ENCODE data around the gene NACC1. TPM values are rescaled to one million over a fixed set of nuclear protein-coding genes. Genes with fewer than 3 reads are reported as not detected.

NACC1 gene
- total and polyA plus RNA-seq, 5 donors = 27.6 to 44.2 (median 40.2) TPM

DNA sequence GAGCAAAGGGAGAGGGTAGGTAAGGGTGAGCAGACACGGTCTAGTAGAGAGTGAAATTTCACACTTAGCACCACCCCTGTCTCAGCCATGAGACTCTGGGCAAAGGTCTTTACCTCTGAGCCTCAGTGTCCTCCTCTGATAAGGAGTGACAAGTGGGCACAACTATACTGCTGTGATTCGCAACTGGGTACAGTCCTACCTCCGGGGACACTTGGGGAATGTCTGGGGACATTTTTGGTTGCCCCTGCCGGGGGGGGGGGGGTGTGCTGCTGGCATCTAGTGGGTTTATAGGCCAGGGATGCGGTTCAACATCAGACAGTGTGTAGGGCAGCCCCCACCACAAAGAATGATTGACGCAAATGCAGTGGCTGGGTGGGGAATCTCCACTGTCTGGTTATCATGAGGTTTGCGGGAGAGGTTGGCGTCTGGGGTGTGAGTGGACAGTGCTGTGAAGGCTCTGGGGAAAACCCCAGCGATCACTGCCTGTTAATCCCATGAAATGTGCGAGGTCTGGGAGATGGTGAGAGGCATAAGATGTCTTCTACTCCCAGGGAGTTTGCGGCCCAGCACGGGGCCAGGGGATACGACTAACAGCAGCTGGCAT is 4.3 kb downstream of the NACC1 start:
- Histone ChIP-seq H3K9me3 (ENCODE audit: control insufficient read depth, low read length) (no peaks in the 10 kb centered on the region), H3K4me3 (ENCODE audit: low read length) (no peak overlapping the region), H3K4me1 (ENCODE audit: control insufficient read depth, insufficient read depth, low read length) (peaks cover 9% of the 10 kb centered on the region), H3K27ac (ENCODE audit: low read length) (no peak overlapping the region), H3K27me3 (ENCODE audit: control insufficient read depth, insufficient read depth) (no peaks in the 10 kb centered on the region)
- DNase-seq (no peak), ATAC-seq (no peak)
- 78% methylated on average over 13 of the region's 13 CpGs for WGBS
- intact Hi-C loops (cut with DNase I) = no loop called here

DNA sequence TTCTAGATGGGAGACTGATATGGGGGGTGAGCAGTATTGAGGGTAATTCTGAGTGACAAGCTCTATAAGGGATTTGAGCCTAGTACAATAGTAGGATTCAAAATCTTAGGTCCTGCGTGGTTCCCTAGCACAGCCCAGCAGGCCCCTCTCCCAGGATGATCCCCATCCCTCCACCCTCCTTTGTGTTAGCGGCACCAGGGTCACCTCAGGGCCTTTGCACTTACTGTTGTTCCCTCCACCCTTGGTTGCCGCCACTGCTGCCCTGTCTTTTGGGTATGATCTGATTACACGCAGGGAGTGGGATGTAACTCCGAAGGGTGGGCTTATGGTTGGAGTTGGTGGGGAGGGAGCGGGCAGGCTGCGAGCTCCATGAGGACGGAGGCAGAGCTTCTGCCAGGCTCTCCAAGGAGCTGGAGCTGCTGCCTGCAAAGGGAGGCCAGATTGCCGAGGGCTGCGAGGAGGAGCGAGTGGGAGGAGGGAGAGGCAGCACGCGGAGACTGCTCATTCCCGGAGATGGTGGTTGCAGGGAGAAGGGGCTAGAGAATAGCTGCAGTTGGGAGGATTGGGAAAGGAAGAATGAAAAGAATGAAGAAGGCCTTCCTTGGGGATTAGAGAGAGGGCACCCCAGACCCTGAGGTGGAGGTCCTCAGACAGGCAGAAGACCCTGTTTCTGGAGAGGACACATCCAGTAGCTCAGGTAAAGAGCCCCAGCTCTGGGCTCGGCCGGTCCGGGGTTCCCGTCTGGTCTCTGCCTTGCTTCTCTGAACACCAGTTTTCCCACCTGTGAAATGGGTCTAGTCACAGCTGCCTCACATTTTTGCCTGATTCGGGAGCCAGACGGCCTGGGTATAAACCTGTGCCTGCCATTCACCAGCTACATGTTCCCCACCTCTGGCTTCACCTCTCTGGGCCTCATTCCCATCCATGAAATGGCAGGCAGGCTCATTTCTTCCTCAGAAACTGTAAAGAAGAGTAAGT is 5.2 kb downstream of the NACC1 start:
- peaks cover 9% of the 10 kb centered on the region for H3K4me1 ChIP-seq (ENCODE audit: control insufficient read depth, insufficient read depth, low read length)
- no peak overlapping the region for H3K27ac ChIP-seq (ENCODE audit: low read length)
- H3K27me3 ChIP-seq (ENCODE audit: control insufficient read depth, insufficient read depth) = no peaks in the 10 kb centered on the region
- 90% methylated on average over 20 of the region's 20 CpGs for WGBS
- intact Hi-C loops (cut with DNase I) = no loop called here
- no peaks in the 10 kb centered on the region for H3K9me3 ChIP-seq (ENCODE audit: control insufficient read depth, low read length)
- no peak overlapping the region for H3K4me3 ChIP-seq (ENCODE audit: low read length)
- DNase-seq = no peak
- ATAC-seq = no peak

DNA sequence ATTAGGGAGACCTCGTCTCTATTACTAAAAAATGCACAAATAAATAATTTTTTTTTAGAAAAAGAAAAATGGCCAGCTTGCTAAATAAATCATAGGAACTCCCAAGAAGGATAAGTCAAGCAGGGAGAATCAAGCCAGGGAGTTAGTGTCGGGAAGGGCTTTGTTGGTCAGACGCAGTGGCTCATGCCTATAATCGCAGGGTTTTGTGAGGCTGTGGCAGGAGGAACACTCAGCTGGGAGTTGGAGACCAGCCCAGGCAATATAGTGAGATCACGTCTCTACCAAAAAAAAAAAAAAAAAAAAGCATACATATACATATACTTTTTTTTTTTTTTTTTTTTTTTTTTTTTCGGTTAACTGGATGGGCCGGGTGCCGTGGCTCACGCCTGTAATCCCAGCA is 9.0 kb downstream of the NACC1 start:
- Histone ChIP-seq H3K4me1 (ENCODE audit: control insufficient read depth, insufficient read depth, low read length) (no peaks in the 10 kb centered on the region), H3K4me3 (ENCODE audit: low read length) (no peak overlapping the region), H3K27me3 (ENCODE audit: control insufficient read depth, insufficient read depth) (no peaks in the 10 kb centered on the region), H3K27ac (ENCODE audit: low read length) (no peak overlapping the region), H3K9me3 (ENCODE audit: control insufficient read depth, low read length) (no peaks in the 10 kb centered on the region)
- intact Hi-C loops (cut with DNase I) = no loop called here
- no peak for DNase-seq
- no peak for ATAC-seq
- 84% methylated on average over 9 of the region's 9 CpGs for WGBS

DNA sequence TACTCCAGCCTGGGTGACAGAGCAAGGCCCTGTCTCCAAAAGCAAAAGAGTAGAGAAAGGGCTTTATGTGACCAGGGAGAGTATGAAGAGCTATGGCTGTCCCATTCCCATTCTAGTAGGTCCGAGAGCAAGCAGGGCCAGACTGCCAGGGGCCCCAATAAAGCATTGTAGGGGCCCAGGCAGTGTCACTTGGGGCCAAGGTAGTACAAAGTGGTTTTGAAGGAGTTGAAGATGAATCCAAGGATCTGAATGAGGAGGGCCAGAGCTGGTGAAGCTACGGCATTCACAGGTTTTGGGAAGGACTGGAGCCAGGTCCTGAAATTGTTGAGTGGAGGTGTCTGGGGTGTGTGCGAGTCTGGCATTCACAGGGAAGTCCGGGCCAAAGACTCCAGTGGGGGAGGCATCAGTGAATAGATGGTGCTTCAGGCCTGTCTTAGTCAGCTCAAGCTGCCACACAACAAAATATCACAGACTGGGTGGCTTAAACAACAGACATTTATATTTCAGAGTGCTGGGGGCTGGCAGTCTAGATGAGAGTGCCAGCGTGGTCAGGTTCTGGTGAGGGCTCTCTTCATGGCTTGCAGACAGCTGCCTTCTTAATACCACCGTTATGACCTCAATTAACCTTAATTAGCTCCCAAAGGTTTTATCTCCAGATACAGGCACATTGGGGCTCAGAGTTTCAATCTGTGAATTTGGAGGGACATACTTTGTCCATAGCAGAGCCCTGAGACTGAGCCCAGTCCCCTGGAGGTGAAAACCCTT is 9.9 kb downstream of the NACC1 start:
- H3K4me3 ChIP-seq (ENCODE audit: low read length) = no peak overlapping the region
- ATAC-seq (no peak), DNase-seq (no peak)
- no peaks in the 10 kb centered on the region for H3K9me3 ChIP-seq (ENCODE audit: control insufficient read depth, low read length)
- no peaks in the 10 kb centered on the region for H3K4me1 ChIP-seq (ENCODE audit: control insufficient read depth, insufficient read depth, low read length)
- no peak overlapping the region for H3K27ac ChIP-seq (ENCODE audit: low read length)
- intact Hi-C loops (cut with DNase I) = no loop called here
- 91% methylated on average over 6 of the region's 6 CpGs for WGBS
- H3K27me3 ChIP-seq (ENCODE audit: control insufficient read depth, insufficient read depth) = no peaks in the 10 kb centered on the region

DNA sequence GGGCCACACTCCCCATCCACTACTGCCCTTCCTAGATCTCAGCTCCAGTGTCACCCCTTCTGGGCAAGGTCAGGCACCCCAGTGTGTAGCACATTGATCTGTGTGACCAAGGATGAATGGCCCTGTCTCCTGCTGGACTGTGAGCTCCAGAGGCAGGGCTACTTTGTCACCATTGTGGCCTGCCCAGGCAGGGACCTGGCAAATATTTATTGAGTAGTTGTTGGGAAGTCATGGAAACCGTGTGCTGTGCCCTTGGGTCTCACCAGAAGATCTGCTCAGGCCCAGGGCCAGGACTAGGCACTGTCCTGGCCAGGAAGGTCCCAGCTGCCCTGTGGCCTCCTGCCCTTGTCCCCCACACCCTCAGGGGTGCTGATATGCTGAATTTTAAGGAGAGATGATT is 10.5 kb downstream of the NACC1 start:
- H3K27ac ChIP-seq (ENCODE audit: low read length) = no peak overlapping the region
- no peak overlapping the region for H3K4me3 ChIP-seq (ENCODE audit: low read length)
- no peaks in the 10 kb centered on the region for H3K27me3 ChIP-seq (ENCODE audit: control insufficient read depth, insufficient read depth)
- intact Hi-C loops (cut with DNase I) = no loop called here
- no peak for ATAC-seq
- no peaks in the 10 kb centered on the region for H3K4me1 ChIP-seq (ENCODE audit: control insufficient read depth, insufficient read depth, low read length)
- H3K9me3 ChIP-seq (ENCODE audit: control insufficient read depth, low read length) = no peaks in the 10 kb centered on the region
- DNase-seq = no peak
- 58% methylated on average over 1 of the region's 1 CpG for WGBS

DNA sequence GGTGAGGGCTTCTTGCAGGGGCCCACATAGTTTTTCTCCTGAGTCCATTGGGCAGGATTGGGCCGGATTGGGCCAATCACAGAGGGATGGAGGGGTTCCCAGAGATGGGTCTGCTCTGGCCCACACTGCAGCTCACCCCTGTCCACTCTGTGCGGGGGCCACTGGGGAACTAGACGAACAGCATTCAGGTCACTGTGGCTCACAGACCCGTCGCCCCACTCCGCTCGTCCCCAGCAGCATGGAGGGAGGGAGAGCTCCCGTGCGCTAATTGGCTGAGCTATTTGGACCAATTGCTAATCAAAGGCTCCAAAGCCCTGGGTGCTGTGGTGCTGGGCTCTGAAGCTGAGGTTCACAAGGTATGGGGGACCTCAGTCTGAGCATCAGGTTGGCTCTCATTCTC is 11.3 kb downstream of the NACC1 start:
- no peak overlapping the region for H3K4me3 ChIP-seq (ENCODE audit: low read length)
- ATAC-seq = peak in 1 of 2 donors; percentile 32
- no peaks in the 10 kb centered on the region for H3K4me1 ChIP-seq (ENCODE audit: control insufficient read depth, insufficient read depth, low read length)
- intact Hi-C loops (cut with DNase I) = no loop called here
- H3K9me3 ChIP-seq (ENCODE audit: control insufficient read depth, low read length) = no peaks in the 10 kb centered on the region
- H3K27ac ChIP-seq (ENCODE audit: low read length) = no peak overlapping the region
- 93% methylated on average over 9 of the region's 9 CpGs for WGBS
- H3K27me3 ChIP-seq (ENCODE audit: control insufficient read depth, insufficient read depth) = no peaks in the 10 kb centered on the region
- no peak for DNase-seq

DNA sequence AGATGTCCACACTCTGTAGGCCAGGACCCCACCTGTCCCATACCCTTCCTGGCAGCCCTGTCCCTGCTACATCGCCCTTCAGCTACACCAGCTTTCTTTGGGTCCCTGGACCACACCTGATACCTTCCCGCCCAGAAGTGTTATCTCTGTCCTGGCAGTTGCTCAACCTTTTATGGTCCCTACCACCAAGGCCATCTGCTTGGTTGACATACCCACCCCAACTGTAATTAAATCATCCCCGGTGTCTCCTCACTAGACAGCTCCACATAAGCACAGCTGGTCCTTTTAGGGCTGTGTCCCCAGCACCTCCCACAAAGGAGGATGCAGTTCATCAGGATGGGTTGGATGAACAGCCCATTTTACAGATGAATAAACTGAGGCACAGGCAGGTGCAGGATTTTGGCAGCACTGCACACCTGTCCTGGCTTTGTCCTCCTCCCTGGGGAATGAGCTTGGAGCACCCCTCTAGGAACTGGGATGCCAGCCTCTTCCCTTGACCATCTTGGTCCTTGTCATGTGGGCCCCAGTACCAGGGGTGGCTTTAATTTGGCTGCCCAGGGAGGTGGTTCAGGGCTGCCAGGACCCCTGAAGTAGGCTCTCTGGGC is 12.9 kb downstream of the NACC1 start:
- intact Hi-C loops (cut with DNase I) = no loop called here
- WGBS = 97% methylated on average over 3 of the region's 3 CpGs
- Histone ChIP-seq H3K27ac (ENCODE audit: low read length) (no peak overlapping the region), H3K9me3 (ENCODE audit: control insufficient read depth, low read length) (no peaks in the 10 kb centered on the region), H3K4me3 (ENCODE audit: low read length) (no peak overlapping the region), H3K27me3 (ENCODE audit: control insufficient read depth, insufficient read depth) (no peaks in the 10 kb centered on the region), H3K4me1 (ENCODE audit: control insufficient read depth, insufficient read depth, low read length) (no peaks in the 10 kb centered on the region)
- DNase-seq (no peak), ATAC-seq (no peak)

DNA sequence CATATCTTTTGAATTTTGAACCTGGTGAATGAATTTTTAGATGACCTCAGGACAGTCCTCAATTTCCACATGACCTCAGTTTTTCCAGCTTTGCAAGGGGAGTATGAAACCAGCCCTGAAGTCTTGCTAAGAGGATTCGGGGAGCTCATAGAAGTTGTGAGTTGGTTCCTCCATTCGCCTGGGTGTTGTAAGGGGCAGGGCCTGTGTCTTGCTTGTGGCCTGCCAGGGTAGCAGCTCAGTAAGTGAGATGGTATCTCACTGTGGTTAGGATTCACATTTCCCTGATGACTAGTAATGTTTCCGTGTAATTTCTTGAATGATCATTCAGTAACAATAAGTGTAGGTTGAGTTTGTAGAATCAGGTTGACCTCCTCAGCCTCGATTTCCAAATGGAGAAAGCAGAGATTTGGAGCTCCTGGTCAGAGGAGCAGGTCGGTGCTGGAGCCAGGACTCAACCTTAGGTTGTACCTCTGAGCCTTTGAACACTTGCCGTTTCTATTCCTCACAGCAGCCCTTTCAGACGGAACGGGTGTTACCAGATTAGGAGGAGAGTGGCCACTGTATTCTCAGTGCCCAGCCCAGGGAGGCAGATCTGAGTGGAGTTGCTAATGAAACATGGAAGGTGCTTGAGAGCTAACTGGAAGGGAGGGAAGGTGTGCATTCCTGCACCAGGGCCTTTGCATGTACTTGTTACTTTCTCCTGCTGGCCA is 14.6 kb downstream of the NACC1 start:
- Histone ChIP-seq H3K27ac (ENCODE audit: low read length) (no peak overlapping the region), H3K27me3 (ENCODE audit: control insufficient read depth, insufficient read depth) (no peaks in the 10 kb centered on the region), H3K4me1 (ENCODE audit: control insufficient read depth, insufficient read depth, low read length) (no peaks in the 10 kb centered on the region), H3K9me3 (ENCODE audit: control insufficient read depth, low read length) (no peaks in the 10 kb centered on the region), H3K4me3 (ENCODE audit: low read length) (no peak overlapping the region)
- intact Hi-C loops (cut with DNase I) = no loop called here
- no peak for ATAC-seq
- WGBS = 88% methylated on average over 8 of the region's 8 CpGs
- DNase-seq = no peak

DNA sequence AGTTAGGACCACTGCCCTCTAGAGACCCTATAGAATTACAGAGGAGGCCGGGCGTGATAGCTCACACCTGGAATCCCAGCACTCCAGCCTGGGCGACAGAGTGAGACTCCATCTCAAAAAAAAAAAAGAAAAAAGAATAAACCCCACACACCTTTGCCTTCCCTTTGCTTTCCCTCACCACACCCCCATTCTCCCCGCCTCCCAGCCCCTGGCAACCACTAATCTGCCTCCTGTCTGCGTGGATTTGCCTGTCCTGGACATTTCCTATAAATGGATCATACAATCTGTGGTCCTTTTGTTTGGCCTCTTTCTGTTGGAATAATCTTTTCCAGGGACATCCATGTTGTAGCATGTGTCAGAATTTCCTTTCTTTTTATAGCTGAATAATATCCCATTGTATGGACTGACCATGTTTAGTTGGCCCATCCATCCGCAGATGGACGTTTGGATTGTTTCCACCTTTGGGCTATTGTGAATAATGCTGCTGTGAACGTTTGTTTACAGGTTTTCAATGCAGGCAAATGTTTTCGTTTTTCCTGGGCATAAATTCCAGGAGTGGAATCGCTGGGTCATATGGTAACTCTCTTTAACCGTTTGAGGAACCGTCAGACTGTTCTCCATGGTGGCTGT is 15.3 kb downstream of the NACC1 start:
- ATAC-seq (no peak), DNase-seq (no peak)
- Histone ChIP-seq H3K27ac (ENCODE audit: low read length) (no peak overlapping the region), H3K4me1 (ENCODE audit: control insufficient read depth, insufficient read depth, low read length) (no peaks in the 10 kb centered on the region), H3K9me3 (ENCODE audit: control insufficient read depth, low read length) (no peaks in the 10 kb centered on the region), H3K27me3 (ENCODE audit: control insufficient read depth, insufficient read depth) (no peaks in the 10 kb centered on the region), H3K4me3 (ENCODE audit: low read length) (no peak overlapping the region)
- 67% methylated on average over 12 of the region's 12 CpGs for WGBS
- intact Hi-C loops (cut with DNase I) = no loop called here

DNA sequence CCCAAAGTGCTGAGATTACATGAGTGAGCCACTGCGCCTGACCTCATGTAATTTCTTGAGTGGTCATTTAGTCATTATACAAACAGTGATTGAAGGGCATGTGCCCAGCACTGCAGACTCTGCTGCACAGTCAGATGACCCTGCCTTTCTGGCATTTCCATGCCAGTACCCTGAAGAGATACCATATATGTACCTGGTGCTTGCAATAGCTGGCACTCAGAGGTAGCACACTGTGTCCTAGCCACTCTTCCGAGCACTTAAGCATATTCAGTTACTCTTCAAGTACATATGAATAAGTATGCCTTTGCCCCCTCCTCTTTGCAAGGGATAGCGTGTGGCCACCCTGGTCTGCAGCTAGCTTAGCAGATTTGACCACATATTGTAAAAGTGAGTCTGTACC is 16.6 kb downstream of the NACC1 start:
- DNase-seq (no peak), ATAC-seq (peak; percentile 57 to 73)
- Histone ChIP-seq H3K27me3 (ENCODE audit: control insufficient read depth, insufficient read depth) (no peaks in the 10 kb centered on the region), H3K9me3 (ENCODE audit: control insufficient read depth, low read length) (no peaks in the 10 kb centered on the region), H3K27ac (ENCODE audit: low read length) (no peak overlapping the region), H3K4me3 (ENCODE audit: low read length) (no peak overlapping the region), H3K4me1 (ENCODE audit: control insufficient read depth, insufficient read depth, low read length) (no peaks in the 10 kb centered on the region)
- intact Hi-C loops (cut with DNase I) = no loop called here
- WGBS = 82% methylated on average over 3 of the region's 3 CpGs
